ENCODE results near the gene ATG101. TPM values are rescaled to one million over a fixed set of nuclear protein-coding genes. Genes with fewer than 3 reads are reported as not detected.

ATG101 gene
- total RNA-seq, 1 experiment from 2014 or later, result 66.9 TPM

DNA sequence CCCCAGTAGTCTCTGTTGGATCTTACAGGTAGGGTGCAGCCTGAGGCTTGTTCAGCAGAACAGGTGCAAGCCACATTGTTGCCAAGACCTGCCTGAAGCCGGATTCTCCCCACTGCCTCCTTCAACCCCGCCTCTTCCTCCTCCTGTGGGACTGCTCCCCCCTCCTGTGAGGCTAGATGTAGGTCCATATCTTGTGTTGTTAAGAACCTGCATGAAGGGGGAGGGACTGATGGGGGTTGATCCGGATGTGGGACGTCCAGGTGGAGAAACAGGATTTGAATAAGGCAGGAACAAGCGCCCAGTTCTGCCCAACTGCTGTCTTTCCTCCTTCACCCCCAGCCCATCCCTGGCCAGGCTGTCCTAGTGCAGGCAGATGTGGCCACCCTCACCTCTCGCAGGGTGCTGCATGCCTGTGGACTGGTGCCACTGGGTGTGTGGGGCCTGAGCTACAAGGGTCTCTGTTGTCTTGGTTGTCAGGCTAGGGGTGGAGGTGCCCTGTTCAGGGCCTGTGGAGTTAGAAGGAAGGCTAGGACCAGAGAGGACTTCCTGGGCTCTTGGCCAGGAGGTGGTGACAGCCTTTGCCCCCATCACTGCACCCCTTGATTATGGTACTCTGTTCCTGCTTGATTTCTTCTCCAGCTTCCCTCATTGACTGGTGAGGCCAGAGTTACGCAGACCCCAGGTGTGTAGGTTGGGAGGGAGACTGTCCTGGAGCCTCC is 17.2 kb upstream of the ATG101 start:
- ChIA-PET CTCF (interaction anchor here (0.6 to 2.5 kb wide), 4 partner anchors 21 to 695 kb away, joined by 5 to 16 read pairs (median 8); no protein-coding TSS in a partner anchor), POLR2A (interaction anchor here (0.9 to 3.3 kb wide), 2 partner anchors 17 to 27 kb away, joined by 3 to 49 read pairs; partner anchors contain the start of gene ATG101)
- intact Hi-C loops (cut with micrococcal nuclease), result no loop called here
- Mint-ChIP-seq H3K27ac (ENCODE audit: low read depth, unreplicated experiment) (peak overlapping the region; percentile 95), H3K4me3 (ENCODE audit: unreplicated experiment) (peak overlapping the region; percentile 75), H3K36me3 (ENCODE audit: insufficient read depth, unreplicated experiment) (peaks cover 11% of the 10 kb centered on the region), H3K27me3 (ENCODE audit: insufficient read depth, unreplicated experiment) (peaks cover 11% of the 10 kb centered on the region), H3K9me3 (ENCODE audit: unreplicated experiment) (no peaks in the 10 kb centered on the region), H3K4me1 (ENCODE audit: insufficient read depth, unreplicated experiment) (peaks cover 22% of the 10 kb centered on the region)
- no TSS peak for BruUV-seq (replicated peaks)
- DNase-seq (ENCODE audit: unreplicated experiment), result peak; percentile 47
- TF ChIP-seq, protein P1, sequence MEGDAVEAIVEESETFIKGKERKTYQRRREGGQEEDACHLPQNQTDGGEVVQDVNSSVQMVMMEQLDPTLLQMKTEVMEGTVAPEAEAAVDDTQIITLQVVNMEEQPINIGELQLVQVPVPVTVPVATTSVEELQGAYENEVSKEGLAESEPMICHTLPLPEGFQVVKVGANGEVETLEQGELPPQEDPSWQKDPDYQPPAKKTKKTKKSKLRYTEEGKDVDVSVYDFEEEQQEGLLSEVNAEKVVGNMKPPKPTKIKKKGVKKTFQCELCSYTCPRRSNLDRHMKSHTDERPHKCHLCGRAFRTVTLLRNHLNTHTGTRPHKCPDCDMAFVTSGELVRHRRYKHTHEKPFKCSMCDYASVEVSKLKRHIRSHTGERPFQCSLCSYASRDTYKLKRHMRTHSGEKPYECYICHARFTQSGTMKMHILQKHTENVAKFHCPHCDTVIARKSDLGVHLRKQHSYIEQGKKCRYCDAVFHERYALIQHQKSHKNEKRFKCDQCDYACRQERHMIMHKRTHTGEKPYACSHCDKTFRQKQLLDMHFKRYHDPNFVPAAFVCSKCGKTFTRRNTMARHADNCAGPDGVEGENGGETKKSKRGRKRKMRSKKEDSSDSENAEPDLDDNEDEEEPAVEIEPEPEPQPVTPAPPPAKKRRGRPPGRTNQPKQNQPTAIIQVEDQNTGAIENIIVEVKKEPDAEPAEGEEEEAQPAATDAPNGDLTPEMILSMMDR (IDR thresholded peaks at IDR 0.05; ENCODE audit: unreplicated experiment), result no peak

DNA sequence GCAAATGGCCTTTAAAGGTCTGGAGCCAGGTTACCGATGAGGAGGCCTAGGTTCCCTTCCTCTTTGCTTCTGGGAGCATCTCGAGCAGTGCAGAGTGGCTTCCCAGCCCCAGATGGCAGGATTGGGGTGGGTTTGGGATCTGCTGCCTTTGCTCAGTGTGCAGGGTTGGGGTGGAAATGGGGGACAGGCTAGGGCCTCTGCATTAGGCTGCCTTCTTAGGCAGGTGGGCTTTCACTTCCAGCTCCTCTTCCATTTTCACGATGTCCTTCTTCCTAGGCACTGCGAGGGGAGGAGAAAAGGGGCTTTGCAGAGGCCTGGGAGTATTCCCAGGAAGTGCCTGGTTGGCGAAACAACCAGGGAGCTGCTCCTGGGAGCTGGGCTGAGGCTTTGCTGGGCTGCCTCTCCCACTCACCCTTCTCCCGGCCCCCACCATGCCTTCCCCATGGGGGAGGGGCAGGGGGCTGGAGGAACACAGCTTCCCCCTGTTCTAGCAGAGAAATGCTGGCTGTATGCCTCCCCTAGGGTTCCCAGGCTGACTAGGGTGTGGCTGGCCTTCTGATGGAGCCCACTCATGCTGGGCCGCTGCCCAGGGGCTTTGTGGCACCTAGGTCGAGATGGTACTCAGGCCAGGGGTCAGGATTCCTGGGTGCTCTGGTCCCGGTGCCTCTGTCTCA is 16.1 kb upstream of the ATG101 start:
- peaks cover 11% of the 10 kb centered on the region for H3K27me3 Mint-ChIP-seq (ENCODE audit: insufficient read depth, unreplicated experiment)
- no peaks in the 10 kb centered on the region for H3K9me3 Mint-ChIP-seq (ENCODE audit: unreplicated experiment)
- no TSS peak for BruUV-seq (replicated peaks)
- TF ChIP-seq, protein P1 (IDR thresholded peaks at IDR 0.05; ENCODE audit: unreplicated experiment), result no peak
- intact Hi-C loops (cut with micrococcal nuclease), result no loop called here
- H3K27ac Mint-ChIP-seq (ENCODE audit: low read depth, unreplicated experiment), result no peak overlapping the region
- ChIA-PET CTCF (interaction anchor here (0.6 to 1.2 kb wide), 3 partner anchors 11 to 696 kb away, joined by 3 to 5 read pairs (median 4); no protein-coding TSS in a partner anchor), POLR2A (no interaction called here)
- H3K4me3 Mint-ChIP-seq (ENCODE audit: unreplicated experiment), result no peak overlapping the region
- peaks cover 11% of the 10 kb centered on the region for H3K36me3 Mint-ChIP-seq (ENCODE audit: insufficient read depth, unreplicated experiment)
- peaks cover 22% of the 10 kb centered on the region for H3K4me1 Mint-ChIP-seq (ENCODE audit: insufficient read depth, unreplicated experiment)
- DNase-seq (ENCODE audit: unreplicated experiment), result no peak

DNA sequence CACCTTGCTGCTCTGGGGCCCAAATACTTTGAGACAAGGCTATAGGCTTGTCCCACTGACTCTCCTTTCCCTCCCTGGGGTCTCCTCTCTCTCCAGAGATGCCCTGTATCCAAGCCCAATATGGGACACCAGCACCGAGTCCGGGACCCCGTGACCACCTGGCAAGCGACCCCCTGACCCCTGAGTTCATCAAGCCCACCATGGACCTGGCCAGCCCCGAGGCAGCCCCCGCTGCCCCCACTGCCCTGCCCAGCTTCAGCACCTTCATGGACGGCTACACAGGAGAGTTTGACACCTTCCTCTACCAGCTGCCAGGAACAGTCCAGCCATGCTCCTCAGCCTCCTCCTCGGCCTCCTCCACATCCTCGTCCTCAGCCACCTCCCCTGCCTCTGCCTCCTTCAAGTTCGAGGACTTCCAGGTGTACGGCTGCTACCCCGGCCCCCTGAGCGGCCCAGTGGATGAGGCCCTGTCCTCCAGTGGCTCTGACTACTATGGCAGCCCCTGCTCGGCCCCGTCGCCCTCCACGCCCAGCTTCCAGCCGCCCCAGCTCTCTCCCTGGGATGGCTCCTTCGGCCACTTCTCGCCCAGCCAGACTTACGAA is 15.4 kb upstream of the ATG101 start:
- ChIA-PET POLR2A (interaction anchor here (0.6 kb wide), 1 partner anchor 12 kb away, joined by 3 read pairs; no protein-coding TSS in a partner anchor), CTCF (interaction anchor here (0.9 to 1.5 kb wide), 3 partner anchors 10 to 31 kb away, joined by 4 to 5 read pairs (median 4); no protein-coding TSS in a partner anchor)
- intact Hi-C loops (cut with micrococcal nuclease), result no loop called here
- H3K9me3 Mint-ChIP-seq (ENCODE audit: unreplicated experiment), result no peaks in the 10 kb centered on the region
- H3K4me3 Mint-ChIP-seq (ENCODE audit: unreplicated experiment), result no peak overlapping the region
- peaks cover 11% of the 10 kb centered on the region for H3K36me3 Mint-ChIP-seq (ENCODE audit: insufficient read depth, unreplicated experiment)
- no peak overlapping the region for H3K27ac Mint-ChIP-seq (ENCODE audit: low read depth, unreplicated experiment)
- TF ChIP-seq, protein P1 (IDR thresholded peaks at IDR 0.05; ENCODE audit: unreplicated experiment), result no peak
- peaks cover 4% of the 10 kb centered on the region for H3K27me3 Mint-ChIP-seq (ENCODE audit: insufficient read depth, unreplicated experiment)
- peaks cover 18% of the 10 kb centered on the region for H3K4me1 Mint-ChIP-seq (ENCODE audit: insufficient read depth, unreplicated experiment)
- DNase-seq (ENCODE audit: unreplicated experiment), result no peak
- no TSS peak for BruUV-seq (replicated peaks)
